ENCODE measurements around the gene KPTN.

The KPTN gene

DNA sequence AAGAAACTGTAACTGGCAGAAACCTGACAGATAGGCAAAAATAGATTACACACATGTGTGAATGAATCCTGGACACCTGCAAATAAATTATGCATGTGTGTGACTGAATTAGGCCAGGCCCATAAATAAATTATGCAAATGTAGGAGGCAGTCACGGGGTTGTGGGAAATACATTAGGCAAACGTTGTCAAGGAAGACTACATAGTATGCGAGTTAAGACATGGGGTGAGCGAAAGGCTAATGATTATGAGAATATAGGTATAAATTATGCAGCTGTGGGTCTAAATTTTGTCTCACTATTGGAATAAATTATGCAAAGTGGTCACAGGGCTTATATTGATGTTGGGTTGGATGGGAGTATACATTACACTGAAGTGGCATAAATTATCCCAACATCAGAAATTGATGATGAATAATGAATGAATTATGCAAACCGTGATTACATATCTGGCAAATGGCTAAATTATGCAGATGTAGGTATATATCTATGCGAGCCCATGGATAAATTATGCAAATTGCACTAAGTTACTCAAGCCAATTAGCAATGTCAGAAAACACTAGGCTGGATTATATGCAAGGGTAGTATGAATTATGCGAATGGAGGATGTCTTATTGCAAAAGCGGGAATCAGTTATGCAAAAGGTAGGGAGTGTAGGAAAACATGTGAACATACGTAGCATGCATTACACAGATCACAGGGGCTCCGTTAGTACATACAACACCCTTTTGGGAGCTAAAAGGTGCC, 19.2 kb downstream of the KPTN start:
- no peak for DNase-seq

DNA sequence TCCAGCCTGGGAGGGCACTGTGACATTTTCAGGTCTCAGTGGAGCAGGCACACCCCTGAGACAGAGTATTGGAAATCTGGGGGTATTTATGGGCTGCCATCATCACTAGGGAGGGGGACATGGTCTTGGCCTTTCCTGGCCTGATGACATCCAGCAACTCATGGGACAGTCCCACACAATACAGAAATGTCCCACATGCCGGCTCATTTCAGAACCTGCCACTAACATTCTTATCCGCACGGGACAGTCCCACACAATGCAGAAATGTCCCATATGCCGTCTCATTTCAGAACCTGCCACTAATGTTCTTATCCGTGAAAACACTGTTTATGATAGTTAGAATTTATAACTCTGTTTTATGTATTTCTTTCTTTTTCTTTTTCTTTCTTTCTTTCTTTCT, 22.1 kb downstream of the KPTN start:
- no peak for DNase-seq

- no peak for DNase-seq
Measured at GRCh38 chr19:47459477-47459876, 24.5 kb downstream of the KPTN start.

DNA sequence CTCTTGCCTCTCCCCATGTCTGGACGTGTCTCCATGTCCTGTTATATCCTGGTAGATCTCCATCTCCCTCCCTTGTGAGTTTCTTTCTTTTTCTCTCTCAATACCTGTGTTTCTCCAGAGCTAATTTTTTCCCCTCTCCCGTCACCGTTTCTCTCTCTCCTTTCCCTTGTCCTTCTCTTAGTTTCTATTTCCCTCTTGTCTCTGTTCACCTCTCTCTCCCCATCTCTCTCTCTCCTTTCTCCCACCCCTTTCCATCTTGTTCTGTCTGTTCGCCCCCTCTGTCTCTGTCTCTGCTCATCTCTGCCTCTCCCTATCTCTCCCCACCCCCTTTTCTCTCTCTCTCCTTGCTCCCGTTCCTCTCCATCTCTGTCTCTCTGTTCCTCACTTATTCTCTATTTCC, 25.3 kb downstream of the KPTN start:
- no peak for DNase-seq

DNA sequence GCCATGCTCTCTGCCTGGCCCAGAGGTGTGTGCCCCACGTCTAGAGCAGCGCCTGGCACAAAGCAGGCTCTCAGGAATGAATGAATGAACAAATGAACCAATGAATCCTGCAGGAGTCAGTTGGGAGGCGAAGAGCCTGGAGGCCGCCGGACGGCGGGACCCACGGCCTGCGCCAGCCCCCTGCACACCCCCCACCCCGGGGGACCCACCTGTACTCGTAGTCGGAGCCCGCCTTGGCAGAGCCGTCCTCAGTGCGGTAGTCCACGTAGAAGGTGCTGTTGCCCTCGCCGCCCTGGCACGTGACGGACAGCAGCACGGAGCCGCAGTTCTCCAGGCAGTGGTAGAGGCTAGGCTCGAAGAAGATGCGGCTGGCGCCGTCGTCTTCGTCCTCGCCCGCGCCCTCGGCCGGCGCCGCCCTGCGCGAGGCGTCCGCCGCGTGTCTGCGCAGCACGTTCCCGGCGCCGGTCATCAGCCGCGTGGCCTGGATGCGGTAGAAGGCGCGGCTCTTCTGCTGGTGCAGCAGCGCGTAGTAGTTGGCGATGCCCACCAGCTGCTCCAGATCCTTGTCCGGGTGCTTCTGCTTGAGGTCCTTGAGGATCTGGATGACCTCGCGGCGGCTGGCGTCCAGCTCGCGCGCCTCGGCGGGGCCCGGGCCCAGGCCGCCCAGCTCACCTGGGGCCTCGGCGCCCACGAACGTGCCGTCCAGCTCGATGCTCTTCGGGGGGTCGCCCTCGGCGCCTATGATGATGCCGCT, 27.1 kb downstream of the KPTN start:
- DNase-seq: no peak

DNA sequence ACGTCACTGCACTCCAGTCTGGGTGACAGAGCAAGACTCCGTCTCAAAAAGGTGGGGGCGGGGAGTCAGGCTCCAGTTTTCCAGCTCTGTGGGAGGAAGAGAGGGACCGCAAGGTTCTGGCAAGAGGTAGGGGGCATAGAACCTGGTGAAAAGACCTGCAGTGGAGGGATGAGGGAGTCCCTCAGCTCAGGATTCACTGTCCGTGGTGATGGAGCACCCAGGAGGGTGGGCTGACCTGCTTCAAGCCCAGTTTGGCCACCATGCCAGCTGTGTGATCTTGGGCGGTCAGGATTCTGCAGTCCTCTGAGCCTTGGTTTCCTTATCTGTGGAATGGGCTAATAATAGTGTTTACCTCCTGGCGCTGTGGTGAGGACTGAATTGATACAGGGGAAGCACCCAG, 33.5 kb downstream of the KPTN start:
- DNase-seq: no peak

GRCh38 chr19:47448360-47448727, 35.7 kb downstream of the KPTN start:
- DNase-seq: no peak

DNA sequence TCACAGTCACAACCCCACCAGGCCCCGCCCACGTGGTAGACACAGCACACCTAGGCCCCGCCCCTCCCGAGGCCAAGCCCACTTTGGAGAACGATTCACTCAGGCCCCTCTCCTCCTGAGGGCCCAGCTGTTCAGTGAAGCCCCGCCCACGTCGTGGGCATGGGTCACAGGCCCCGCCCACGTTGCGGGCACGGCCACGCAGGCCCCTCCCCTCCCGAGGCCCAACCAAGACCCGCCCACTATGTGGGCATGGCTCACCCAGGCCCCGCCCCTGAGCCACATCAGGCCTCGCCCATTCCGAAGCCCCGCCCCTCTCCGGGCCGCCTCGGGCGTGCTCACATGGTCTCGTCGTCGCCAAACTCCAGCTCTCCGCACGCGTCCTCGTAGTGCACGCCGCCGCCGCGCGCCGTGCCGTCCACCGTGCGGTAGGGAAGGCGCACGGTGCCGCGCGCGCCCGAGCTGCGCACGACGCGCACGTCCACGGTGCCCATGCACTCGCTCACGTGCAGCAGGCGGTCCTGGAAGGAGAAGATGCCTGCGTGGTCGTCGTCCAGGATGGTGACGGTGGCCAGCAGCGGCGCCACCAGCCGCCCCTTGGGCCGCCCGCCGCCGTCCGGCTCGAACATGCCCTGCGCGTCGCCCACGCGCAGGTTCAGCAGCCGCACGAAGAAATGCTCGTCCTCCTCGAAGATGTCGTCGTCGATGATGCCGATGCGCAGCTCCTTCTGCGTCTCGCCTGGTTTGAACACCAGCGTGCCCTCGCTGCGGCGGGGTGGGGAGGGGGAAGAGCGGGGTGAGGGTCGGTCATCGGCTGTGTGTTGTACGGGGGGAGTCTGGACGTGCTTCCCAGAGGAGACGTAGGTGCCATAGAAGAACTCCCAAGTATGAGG, 36.3 kb downstream of the KPTN start:
- peak; percentile 54 to 75 for DNase-seq

- DNase-seq: no peak
Measured at GRCh38 chr19:47446534-47447469, 37.2 kb downstream of the KPTN start.

DNA sequence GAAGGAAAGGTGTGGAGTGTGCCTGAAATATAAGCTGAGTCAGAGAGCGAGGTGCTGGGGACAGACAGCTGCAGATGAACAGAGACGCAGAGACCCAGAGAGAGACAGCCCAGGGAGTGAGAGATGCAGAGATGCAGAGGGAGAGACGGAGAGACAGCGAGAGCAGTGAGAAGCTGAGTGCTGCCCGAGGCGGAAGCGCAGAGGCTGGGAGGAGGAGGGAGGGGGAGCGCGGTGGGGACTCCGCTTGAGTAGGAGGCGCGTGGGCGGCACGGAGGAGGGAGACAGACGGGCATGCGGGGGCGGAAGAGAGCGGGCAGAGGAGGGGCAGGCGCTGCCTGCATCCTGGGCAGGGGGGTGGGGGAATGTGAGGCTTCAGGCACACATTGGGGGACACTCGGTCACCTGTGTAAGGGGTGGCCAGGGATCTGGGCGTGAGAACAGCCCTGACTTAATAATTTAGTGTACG, 38.0 kb downstream of the KPTN start:
- DNase-seq: no peak

GRCh38 chr19:47445527-47445926, 38.5 kb downstream of the KPTN start:
- no peak for DNase-seq

DNA sequence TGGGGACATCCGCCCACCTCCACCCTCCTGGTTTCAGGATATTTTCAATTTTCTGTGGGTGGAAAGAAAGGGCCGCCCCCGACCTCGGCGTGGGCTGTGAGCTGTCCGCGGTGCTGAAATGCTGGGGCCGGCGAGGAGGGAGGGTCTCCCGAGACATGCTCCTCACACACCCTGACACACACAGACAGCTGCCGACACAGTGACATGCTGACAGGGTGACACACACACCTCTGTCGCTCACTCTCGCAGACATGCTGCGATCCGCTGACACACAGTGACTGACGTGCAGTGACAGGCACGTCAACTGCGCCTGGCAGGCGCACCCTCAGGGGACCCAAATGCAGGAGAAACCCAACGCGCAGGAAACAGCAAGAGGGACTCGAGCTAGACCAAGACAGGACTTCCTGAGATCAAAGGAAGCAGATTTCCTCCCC, 39.6 kb downstream of the KPTN start:
- no peak for DNase-seq

DNA sequence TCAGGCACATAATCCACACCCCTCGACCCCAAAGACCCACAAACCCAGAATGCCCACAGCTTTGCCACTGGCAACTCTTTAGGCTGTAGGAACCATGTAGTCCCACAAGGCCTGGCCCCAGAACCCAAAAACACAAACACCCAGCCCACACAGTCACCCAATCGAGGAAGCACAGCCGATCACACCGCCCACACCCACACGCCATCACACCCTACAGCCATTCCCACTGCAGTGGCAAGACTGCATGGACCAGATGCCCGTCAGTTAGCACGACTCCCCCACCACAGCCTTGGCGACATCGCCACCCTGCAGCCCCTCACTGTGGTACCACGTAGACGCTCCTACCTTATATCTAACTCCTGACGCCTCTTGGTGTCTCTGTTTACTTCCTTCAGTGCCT, 40.7 kb downstream of the KPTN start:
- DNase-seq: no peak

- DNase-seq: no peak
Measured at GRCh38 chr19:47438793-47439220, 45.2 kb downstream of the KPTN start.

- no peak for DNase-seq
Measured at GRCh38 chr19:47437500-47437899, 46.5 kb downstream of the KPTN start.

DNA sequence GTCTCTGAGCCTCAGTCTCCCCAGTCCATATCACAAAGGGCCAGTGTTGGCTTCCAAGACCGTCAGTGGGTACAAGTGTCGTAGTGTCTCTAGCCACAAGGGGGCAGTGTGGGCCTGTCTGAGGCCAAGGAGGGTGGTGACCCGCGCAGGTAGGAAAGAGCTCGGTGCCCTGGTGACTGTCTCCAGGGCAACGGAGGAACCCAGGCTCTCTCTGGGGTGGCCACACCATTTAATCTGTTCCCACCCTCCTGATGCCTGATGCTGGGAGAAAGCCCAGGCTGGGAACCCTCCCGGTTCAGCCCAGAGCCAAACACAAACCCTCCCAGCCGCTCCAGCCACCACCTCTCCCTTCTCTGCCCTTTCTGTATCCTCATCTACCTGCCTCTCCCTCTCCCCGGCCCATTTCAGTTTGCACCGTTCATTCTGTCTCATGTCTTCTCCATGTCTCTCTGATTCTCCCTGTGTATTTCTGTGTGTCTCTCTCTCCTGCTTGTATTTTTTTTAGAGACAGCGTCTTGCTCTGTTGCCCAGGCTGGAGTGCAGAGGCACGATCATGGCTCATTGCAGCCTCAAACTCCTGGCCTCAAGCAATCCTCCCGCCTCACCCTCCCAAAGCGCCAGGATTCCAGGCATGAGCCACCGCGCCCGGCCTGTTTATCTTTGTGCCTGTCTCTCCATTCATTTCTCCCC, 47.2 kb downstream of the KPTN start:
- DNase-seq: peak; percentile 81 to 92

GRCh38 chr19:47435883-47436417, 48.1 kb downstream of the KPTN start:
- DNase-seq: no peak

- no peak for DNase-seq
Measured at GRCh38 chr19:47435196-47435595, 48.8 kb downstream of the KPTN start.

DNA sequence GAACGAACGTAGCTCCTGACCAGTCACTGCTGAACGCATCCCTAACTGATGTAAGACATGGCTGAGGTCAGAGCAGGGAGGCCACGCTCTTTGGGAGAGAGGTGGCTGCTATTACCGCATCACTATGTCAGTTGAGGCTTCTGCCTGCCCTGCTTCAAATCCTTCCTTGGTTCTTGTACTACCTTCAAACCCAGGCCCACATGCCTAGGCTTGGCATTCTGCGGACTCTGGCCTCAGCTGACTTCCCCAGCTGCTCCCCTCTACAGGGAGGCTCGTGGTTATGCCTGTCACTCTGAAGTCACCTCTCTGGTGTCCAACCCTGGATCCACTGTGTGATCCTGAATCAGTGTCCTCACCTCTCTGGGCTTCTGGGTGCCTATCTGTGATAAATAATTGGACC, 49.9 kb downstream of the KPTN start:
- no peak for DNase-seq

DNA sequence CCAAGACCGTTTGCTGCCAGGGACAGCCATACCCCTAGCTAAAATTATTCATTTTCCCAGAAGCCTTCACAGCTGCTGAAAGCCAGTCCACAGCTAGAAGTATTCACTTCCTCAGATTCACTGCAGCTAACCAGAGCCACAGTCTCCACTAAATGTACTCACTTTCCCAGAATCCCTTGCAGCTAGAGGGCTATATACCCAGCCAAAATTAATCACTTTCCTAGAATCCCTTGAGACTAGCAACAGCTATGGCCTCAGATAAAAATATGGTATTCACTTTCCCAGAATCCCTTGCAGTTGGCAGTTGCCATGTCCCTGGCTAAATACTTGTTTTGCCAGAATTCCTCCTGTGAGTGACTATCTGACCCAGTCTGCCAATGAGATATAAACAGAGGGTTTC, 50.9 kb downstream of the KPTN start:
- DNase-seq: no peak

DNA sequence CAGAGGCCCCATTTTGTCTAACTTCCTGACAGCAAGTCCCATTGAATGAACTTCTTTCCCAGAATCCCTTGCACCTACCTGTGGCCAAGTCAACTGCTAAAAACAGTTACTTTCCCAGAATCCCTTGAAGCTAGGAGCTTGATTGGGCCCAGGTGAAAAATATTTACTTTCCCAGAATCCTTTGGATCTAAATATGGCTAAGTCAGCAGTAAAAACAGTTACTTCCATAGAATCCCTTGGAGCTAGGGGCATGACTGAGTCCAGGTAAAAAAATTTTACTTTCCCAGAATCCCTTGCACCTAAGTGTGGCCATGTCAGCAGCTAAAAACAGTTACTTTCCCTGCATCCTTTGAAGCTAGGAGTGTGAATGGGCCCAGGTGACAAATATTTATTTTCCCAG, 51.5 kb downstream of the KPTN start:
- no peak for DNase-seq
